T follicular helper cell (primary cell): ENCODE results near the gene CD109.
"Not testable (repeated sequence)": the region's sequence is repeated elsewhere in the genome, so short reads cannot be mapped to it uniquely, and the experiment has no call there.

ENCODE experiments used
- DNase-seq: peaks from one replicate; pipeline ENCODE4 v3.0.0-alpha.2; 2020; ENCODE audit warnings: low read depth

Gene CD109

DNA sequence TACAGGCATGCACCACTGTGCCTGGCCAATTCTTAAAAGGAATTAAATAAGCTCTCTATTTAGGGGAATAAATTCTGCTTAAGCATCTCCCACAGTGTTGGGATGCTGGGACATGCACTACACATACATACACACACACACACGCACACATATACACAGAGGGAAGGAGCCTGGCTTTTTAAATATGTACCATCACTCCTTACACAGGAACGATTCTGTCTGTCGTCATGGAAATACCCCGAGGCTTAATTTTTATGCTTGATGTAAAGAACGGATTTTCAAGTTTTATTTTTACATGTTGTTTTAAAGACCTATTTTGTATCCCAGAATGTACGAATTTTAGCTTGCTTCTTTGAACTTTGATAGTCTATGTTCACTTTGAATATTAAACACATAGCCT lies 95.3 kb downstream of the CD109 start:
- no peak for DNase-seq

DNA sequence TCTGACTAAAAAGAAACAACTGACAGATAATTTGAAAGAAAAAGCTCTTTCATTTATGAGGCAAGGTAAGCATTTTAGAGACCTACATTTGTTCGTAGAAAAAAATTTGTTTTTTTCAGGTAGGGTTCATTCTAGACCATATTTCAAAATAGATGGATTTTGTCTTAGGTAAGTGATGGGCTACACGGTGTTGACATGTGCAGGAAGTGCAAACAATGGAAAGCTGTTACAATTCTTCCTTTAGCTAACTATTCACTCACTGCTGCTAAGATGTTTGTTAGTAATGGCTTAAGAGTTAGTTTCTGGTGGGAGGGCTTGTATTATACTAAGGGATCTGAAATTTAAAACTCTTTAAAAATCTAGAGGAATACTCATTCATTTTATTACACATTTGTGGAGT lies 96.7 kb downstream of the CD109 start:
- no peak for DNase-seq

DNA sequence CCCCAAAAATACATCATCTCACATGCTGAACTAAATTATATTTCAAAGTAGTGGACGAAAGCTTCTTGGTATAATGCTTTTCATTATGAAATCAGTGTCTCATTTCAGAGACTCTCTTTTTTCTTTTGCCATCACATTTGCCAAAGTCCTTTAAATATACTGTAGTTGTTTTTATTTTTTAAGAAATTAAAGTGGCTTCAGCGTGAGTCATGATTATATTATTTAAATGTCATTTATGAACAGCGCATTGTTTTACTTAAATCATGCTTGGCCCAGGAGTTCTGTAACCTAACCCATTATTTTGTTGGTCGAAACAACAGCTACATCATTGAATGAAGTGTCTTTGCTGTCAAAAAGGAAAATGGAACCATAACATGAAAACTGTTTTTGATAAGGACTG lies 100.9 kb downstream of the CD109 start:
- DNase-seq: no peak

DNA sequence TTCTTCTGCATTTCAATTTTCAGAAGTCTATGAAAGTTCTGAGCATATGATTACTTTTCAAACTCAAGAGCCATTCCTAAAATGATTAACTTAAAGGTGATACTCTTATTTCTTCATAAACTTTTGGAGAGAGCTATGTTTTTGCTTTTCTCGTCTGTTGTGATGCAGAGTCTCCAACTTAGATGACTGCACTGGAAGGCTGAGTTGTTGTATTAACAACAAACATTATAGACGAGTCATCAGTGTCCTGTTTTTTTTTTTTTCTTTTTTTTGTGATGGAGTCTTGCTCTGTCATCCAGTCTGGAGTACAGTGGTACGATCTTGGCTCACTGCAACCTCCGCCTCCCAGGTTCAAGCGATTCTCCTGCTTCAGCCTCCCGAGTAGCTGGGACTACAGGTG lies 101.9 kb downstream of the CD109 start:
- DNase-seq: no peak

DNA sequence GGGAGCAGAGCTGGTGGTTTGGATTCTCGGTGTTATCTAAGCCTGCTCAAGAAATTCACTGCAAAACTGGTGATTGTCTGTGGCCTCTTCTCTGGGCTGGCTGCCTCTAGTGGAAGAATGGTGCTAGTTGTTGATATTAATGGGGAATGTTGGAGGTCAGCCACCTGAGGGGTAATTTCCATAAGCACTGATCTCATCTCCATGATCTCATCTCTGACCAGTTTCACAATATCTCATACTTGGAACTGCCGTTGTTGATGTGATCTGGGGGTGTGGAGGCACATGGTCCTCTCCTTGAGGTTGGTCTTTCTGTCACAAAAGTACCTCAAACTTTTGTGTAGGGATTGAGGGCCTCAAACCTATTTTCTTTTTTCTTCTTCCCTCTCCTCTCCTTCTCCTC lies 102.6 kb downstream of the CD109 start:
- DNase-seq: no peak

DNA sequence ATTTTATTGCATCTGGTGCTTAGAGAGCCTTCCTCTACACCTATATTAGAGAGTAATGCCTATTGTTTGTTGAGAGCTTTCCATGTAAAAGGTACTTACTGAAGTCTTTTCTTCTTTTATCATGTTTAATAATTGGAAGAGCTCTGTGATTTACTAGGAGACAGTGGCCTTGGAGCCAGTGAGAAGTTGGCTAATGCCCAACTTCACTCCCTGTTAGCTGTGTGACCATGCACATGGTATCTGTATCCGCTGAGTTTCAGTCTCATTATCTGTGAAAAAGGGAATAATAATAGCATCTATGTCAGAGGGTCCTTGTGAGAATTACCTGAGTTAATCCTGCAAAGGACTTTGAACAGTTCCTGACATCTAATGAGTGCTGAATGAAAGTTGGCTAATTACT lies 105.0 kb downstream of the CD109 start:
- no peak for DNase-seq

DNA sequence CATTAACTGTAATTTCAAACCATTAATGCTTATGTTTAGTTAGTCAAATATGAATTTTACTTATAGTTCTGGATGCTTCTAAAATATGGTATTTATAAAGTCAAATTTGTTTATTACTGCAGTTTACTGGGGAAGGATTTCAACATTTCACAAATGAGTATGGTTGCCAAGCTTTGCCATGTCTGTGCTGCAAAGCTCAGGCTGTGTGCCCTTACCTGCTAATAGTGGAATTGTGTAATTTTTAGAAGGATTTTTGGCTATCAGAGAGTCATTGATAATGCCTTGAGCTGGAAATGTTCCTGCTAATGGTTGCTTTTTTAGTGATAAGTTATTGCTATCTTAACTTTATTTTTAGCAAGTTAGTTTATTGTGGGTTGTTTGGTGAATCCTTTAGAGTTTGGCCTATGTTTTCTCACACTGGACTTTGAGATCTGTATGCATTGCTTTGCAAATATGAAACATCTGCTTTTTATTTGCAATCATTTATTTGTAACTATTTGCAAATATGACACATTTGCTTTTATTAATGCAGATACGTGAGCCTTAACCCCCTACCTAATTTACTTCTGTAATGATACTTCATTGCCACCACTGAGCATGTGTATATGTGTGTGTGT lies 105.8 kb downstream of the CD109 start:
- no peak for DNase-seq

DNA sequence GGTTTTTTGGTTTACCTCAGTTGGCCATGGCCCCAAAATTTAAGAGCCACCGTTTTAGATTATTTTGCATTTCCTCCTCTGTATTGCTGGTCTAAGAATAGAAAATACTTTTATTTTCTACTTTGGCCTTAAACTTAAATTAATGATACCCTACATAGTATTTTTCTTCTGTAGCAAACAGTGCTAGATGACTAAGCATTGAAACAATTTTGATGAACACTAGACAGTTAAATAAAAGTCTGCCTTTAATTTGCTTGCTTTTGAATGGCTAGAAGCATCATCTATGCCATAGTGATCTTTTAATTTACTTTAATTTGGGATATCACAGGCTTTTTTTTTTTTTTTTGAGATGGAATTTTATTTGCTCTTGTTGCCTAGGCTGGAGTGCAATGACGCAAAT lies 106.4 kb downstream of the CD109 start:
- no peak for DNase-seq

DNA sequence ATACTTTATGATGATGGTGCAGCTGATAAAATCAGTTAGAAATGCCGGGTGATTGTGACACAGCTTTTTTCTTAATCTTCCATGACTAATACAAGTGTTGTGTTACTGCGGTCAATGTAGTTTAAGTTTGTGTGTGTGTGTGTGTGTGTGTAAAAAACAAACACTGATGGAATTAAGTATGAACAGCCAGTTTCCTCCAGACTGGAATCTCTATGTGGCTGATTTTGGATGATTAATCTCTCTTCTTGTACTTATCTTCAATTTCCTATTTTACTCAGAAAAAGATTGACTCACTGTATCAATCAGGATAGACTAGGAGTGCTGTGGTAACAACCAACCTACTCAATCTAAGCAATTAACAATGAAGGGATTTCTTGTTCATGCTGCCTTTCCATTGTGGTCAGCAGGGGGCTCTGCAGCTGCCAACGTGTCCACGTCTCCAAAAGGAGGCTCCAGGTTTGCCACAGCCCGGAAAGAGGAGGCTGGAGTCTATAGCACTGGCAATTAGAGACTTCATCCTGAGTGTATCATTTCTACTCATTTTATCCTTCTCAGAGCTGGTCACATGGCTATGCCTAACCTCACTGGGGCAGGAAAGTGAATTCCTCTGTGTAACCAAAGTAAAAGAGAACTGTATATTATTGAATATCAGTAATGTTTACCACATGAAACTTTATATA lies 107.7 kb downstream of the CD109 start:
- DNase-seq: no peak

DNA sequence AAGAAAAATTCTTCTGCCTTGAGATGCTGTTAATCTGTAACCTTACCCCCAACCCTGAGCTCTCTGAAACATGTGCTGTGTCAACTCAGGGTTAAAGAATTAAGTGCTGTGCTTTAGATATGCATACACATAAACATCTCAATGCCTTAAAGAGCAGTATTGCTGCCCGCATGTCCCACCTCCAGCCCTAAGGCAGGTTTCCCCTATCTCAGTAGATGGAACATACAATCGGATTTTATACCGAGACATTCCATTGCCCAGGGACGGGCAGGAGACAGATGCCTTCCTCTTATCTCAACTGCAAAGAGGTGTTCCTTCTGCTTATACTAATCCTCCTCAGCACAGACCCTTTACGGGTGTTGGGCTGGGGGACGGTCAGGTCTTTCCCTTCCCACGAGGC lies 109.2 kb downstream of the CD109 start:
- not testable (repeated sequence) for DNase-seq

DNA sequence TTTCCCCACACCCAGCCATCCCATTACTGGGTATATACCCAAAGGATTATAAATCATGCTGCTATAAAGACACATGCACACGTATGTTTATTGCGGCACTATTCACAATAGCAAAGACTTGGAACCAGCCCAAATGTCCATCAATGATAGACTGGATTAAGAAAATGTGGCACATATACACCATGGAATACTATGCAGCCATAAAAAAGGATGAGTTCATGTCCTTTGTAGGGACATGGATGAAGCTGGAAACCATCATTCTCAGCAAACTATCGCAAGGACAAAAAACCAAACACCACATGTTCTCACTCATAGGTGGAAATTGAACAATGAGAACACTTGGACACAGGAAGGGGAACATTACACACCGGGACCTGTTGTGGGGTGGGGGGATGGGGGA lies 110.0 kb downstream of the CD109 start:
- not testable (repeated sequence) for DNase-seq

DNA sequence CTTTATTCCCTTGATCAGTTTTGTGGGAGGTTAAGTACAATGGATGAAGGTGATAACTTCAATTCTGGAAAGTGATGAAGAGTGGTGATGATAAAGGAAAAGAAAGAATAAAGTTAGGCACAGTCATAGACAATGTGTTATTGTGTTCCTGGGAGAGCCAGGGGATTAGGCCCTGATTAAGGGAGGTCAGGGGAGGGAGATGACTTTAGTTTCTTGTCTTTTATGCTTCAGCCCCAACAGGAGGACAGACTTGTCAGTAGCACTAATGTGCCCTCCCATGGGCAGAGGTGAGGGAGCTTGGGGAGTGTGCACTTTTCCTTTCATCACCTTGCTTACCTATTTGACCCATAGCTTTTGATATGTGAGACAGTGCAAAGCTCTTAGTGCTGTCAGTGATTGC lies 115.7 kb downstream of the CD109 start:
- DNase-seq: no peak

DNA sequence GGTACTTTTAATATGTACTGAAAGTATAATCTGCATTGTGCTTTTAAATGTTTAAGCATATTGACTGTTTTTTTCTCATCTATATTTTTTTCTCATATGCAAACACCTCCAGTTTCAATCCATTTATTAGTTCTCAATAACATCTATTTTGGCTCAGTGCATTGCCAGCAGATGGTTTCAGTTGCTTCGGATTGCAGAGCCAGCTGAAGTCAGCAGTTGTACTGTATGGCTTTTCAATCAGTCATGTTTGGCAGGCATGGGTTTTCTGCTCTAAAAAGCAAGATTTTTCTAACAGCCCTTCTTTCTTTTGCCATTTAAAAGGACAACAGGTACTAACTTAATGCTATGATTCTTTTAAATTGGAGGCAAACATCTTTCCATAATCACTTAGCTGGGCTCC lies 121.2 kb downstream of the CD109 start:
- DNase-seq: no peak

DNA sequence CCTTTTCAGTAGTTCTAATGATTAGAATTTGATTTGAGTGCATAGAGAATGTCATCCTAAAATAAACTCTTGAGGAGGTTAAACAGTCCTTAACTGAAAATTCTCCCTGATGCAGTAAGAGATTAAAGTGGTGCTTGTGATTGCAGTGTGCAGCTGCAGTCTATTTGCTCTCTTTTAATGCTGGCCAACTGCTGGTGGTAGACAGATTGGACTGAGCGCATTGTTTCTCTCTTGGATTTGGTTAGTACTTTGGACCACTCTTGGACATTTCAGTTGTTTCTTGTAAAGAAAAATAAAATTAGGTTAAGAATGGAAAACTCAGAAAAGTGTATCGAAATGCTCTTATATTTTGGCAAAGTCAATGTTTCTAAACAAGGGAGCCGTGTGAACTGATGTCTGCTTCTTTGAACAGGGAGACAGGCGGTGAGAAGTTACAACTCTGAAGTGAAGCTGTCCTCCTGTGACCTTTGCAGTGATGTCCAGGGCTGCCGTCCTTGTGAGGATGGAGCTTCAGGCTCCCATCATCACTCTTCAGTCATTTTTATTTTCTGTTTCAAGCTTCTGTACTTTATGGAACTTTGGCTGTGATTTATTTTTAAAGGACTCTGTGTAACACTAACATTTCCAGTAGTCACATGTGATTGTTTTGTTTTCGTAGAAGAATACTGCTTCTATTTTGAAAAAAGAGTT lies 127.2 kb downstream of the CD109 start:
- no peak for DNase-seq

DNA sequence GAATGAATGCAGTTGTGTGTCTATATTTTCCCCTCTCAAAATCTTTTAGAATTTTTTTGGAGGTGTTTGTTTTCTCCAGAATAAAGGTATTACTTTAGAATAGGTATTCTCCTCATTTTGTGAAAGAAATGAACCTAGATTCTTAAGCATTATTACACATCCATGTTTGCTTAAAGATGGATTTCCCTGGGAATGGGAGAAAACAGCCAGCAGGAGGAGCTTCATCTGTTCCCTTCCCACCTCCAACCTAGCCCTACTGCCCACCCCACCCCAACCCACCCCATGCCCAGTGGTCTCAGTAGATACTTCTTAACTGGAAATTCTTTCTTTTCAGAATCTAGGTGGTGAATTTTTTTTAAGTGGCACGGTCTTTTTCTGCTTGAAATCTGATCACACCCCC lies 127.8 kb downstream of the CD109 start:
- DNase-seq: no peak

DNA sequence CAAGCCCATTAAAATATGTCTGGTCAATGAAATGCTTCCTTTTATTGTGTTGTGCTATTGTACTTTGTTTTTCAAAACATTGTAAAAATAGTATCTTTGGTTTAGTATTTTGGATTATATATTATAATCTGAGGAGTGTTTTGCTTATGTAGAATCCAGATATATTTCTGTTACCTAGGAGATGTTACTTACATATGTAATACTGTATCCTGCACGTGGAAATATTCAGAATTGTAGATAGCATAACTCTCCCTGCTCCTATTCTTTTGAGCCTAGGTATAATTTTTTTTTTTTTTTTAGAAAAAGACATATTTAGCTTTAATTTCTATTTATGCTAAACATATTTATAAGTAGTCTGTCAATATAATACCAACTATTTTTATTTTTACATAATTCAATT lies 130.6 kb downstream of the CD109 start:
- no peak for DNase-seq

DNA sequence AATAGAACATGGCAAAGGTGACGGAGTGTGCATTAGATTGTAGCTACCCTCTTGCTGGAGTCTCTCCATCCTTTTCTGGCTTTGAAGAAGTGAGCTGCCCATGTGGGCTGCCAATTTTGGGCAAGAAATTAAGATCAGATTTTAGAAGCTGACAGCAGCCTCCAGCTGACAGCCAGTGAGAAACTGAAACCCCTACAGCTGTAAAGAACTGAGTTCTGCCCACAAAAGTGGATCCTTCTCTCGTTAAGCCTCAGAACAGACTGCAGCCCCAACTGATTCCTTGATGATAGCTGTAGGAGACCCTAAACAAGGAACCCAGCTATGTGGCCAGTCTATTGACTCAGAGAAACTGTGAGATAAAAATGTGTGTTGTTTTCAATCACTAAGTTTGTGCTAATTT lies 134.1 kb downstream of the CD109 start:
- no peak for DNase-seq

DNA sequence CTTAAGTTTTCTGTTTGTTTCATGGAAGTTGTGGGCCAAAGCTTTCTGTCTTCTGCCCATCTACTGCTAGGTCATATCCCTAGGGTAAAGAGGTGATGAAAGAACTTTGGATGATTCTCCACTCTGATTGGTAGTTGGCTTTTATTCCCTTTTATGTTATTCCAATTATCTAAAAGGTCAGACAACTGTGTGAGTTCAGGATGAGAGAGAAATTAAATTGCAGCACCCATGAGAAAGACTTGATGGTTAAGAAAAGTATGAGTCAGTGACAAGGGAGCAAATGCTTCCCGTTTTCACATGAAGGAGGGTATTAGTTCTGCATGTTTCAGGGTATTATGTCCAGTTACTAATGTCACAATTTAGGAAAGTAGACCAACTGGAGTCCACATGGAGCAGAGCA lies 136.3 kb downstream of the CD109 start:
- no peak for DNase-seq

DNA sequence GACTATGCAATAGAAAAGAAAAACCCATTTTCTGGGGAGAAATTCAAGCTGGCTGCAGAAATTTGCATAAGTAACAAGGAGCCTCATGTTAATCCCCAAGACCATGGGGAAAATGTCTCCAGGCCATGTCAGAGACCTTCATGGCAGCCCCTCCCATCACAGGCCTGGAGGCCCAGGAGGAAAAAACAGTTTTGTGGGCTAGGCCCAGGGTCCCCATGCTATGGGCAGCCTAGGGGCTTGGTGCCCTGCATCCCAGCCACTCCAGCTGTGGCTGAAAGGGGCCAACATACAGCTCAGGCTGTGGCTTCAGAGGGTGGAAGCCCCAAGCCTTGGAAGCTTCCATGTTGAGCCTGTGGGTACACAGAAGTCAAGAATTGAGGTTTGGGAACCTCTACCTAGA lies 148.7 kb downstream of the CD109 start:
- not testable (repeated sequence) for DNase-seq

DNA sequence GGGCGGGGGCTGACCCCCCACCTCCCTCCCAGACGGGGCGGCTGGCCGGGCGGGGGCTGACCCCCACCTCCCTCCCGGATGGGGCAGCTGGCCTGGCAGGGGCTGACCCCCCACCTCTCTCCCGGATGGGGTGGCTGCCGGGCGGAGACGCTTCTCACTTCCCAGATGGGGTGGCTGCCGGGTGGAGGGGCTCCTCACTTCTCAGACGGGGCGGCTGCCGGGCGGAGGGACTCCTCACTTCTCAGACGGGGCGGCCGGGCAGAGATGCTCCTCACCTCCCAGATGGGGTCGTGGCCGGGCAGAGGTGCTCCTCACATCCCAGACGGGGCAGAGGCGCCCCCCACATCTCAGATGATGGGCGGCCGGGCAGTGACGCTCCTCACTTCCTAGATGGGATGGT lies 155.0 kb downstream of the CD109 start:
- not testable (repeated sequence) for DNase-seq

DNA sequence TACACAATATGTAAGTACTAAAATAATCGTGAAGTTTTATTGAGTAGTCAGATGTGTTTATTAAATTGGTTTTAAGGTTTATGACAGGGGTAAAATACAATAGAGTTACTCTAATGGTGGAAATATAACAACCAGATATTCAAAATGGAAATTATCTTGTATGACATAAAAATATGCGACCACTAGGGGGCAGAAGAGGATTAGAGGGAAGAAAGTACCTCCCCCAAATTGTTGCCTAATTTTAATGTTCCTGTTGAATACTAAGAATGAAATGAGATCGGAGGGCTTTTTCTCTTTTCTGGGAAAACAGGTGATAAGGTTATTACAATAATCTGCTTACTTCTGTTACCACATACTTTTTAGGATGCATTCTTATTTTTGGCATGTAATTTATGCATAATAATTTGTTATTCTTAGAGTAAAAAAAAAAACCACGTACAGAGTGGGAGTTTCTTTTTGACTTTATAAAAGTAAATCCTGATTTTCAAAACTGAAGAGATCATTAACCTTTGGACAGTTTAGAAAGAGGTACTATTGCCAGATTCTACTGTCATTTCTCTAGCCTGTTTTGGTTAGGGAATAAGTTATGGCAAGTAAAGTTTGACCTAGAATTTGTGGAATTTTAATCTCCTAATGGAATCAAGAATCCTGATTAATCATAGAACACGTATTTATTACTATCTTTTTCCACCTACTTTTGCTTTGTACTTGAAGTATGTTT lies 159.2 kb downstream of the CD109 start:
- no peak for DNase-seq

DNA sequence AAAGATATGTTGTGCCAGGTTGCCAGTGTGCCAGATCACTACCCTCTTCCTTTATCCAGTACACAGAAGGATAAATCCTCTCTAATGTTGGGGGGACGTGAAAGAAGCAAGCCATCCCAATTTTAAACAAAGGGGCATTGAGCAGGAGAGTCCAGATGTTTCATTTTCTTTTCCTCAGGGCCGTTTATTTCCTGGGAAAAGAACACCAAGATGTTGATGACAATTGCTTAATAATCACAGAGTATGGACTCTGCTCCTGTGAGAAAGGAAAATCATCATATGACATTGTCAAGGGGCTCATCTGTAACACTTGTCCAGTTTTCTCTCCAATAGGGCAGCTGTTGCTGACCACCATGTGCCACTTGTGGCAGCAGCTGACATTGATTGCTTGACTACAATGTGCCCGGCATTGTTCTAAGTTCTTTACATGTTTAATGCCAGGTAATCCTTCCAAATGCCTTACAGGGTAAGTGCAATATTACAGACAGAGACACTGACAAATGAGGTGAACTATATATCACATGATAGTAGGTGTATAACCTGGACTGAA lies 161.4 kb downstream of the CD109 start:
- no peak for DNase-seq

DNA sequence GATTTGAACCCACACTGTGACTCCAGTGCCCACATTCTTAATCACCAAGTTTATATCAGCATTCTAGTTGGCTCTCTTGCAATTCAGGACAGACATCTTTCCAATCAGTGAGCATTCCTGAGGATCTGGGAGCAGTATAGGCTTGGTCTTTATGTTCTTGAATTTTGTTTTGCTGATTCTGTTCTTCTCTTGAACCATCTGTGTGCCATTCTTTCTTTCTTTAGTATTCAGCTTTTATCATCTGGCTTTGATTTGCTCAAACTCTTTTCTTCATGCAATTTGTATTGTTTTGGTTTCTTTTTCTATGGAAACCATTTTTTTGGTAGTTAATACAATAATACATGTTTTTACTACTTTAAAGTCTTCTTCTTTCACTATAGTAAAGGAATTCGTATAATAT lies 162.4 kb downstream of the CD109 start:
- DNase-seq: no peak
